Retina (tissue), 1 donor: ENCODE measurements around the gene KRTAP24-1.

Experiments used
- DNase-seq: peaks from one replicate; pipeline ENCODE4 v3.0.0-alpha.2; 2016

Gene KRTAP24-1

GRCh38 chr21:30233228-30234020, 49.3 kb downstream of the KRTAP24-1 start:
- no peak for DNase-seq

- DNase-seq: no peak
Observed at GRCh38 chr21:30232011-30232410, 50.7 kb downstream of the KRTAP24-1 start.
